Measurements from ENCODE around the gene SMIM32. TPM values are rescaled to one million over a fixed set of nuclear protein-coding genes. Genes with fewer than 3 reads are reported as not detected.

Gene SMIM32
- not detected for total RNA-seq
- polyA plus RNA-seq = not detected
- not detected for total RNA-seq

DNA sequence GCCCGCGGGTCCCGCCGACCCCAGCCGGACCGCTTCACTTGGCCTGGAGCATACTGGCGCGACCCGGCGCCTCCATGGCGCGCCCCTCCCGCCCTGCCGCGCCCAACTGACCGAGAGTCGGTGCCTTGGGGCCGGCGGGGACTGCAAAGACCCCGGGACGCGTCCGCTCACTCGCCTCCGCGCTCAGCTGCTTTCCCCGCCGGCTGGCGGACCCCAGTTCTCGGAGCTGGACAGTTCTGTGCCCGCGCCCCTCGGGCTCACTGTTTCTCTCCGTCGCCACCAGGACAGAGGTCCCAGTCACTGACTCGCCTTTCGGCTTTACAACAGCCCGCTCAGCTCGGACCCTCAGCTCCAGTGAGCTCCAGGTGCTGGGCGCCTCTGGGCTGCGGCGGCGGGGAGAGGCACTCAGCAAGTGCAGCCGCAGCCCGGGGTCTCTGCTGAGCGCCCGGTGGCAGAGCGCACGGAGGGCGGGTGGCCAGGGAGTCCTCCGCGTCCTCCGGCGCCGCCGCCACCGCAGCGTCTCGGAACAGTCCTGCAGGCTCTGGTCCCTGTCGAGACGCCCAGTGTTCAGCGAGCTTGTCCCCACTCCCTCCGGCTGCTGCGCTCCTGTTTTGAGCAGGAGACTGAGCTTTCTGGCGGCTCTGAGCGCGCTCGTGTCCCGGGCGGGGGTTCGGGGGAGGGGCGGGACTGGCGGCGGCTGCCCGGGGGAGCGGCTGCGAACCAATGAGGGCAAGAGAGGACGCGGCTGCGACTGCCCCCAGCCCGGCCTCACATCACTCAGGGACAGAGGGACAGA lies at the start of gene SMIM32:
TSS of gene SMIM32 (minus strand) at position 637 of the 796 bp plus-strand sequence. CDS start 638 bp downstream, outside the sequence.
- peaks cover 0 to 4% (median 0%) of the 10 kb centered on the region in 5 donors for H3K36me3 Mint-ChIP-seq
- H3K9me3 Mint-ChIP-seq = peaks cover 0 to 4% (median 0%) of the 10 kb centered on the region in 11 donors
- H3K27ac Mint-ChIP-seq = no peak within 1 kb of the TSS
- H3K27me3 Mint-ChIP-seq = peaks cover 42 to 60% (median 49%) of the 10 kb centered on the region in 5 donors
- ATAC-seq = no peak
- peak within 1 kb of the TSS in 1 of 10 donors; percentile 51 for H3K4me3 Mint-ChIP-seq
- no peaks in the 10 kb centered on the region for H3K27me3 ChIP-seq (ENCODE audit: control insufficient read depth in 2 of 2, insufficient read depth in 2 of 2, low read length in 2 of 2)
- ChIA-PET POLR2A (no interaction called here), CTCF (no interaction called here)
- DNase-seq = no peak
- no peak within 1 kb of the TSS for H3K27ac ChIP-seq (ENCODE audit: low read depth, low read length)
- H3K4me1 Mint-ChIP-seq = peaks cover 0 to 5% (median 0%) of the 10 kb centered on the region in 7 donors
- no peak within 1 kb of the TSS for H3K4me3 ChIP-seq (ENCODE audit: low read length)
- intact Hi-C loops (cut with micrococcal nuclease) = no loop called here
- no peaks in the 10 kb centered on the region for H3K4me1 ChIP-seq (ENCODE audit: control insufficient read depth in 2 of 2, insufficient read depth in 2 of 2, low read length in 2 of 2)
- no peaks in the 10 kb centered on the region for H3K36me3 ChIP-seq (ENCODE audit: control insufficient read depth in 2 of 3, insufficient read depth in 3 of 3, low read length in 3 of 3)
- no peaks in the 10 kb centered on the region for H3K9me3 ChIP-seq (ENCODE audit: control insufficient read depth in 2 of 3, low read length in 3 of 3)

DNA sequence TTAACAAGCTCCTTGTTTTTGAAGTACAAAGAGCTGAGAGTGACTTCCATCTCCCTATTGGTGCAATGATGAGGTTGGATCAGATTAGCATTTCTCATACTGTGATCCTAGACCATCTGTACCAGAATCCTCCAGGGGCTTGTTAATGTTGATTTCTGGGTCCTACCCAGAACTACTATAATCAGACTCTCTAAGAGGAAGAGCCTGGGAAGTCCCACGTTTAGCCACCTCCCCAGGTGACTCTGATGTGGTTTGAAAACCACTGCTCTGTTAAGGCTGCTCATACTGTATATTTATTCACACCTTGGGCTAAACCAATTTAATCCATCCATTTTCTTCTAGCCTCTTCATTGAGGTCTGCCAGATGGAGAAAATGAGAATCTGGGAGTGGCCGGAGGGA lies 49.6 kb upstream of the SMIM32 start:
- Histone ChIP-seq H3K27me3 (ENCODE audit: control insufficient read depth in 2 of 2, insufficient read depth in 2 of 2, low read length in 2 of 2) (no peaks in the 10 kb centered on the region), H3K9me3 (ENCODE audit: control insufficient read depth in 2 of 3, low read length in 3 of 3) (no peaks in the 10 kb centered on the region), H3K4me1 (ENCODE audit: control insufficient read depth in 2 of 2, insufficient read depth in 2 of 2, low read length in 2 of 2) (no peaks in the 10 kb centered on the region), H3K4me3 (ENCODE audit: low read length) (no peak overlapping the region), H3K36me3 (ENCODE audit: control insufficient read depth in 2 of 3, insufficient read depth in 3 of 3, low read length in 3 of 3) (no peaks in the 10 kb centered on the region), H3K27ac (ENCODE audit: low read depth, low read length) (no peak overlapping the region)
- Mint-ChIP-seq H3K36me3 (no peaks in the 10 kb centered on the region), H3K27me3 (peaks cover 0 to 25% (median 9%) of the 10 kb centered on the region in 5 donors), H3K4me3 (no peak overlapping the region), H3K4me1 (peaks cover 0 to 6% (median 0%) of the 10 kb centered on the region in 7 donors), H3K27ac (no peak overlapping the region), H3K9me3 (peaks cover 0 to 5% (median 0%) of the 10 kb centered on the region in 11 donors)
- DNase-seq = no peak
- intact Hi-C loops (cut with micrococcal nuclease) = loop anchor here in 1 of 2 donors (10.0 kb wide), 1 partner anchor 182 kb away; no protein-coding TSS in a partner anchor
- CTCF ChIA-PET = no interaction called here
- POLR2A ChIA-PET = no interaction called here
- ATAC-seq = no peak

DNA sequence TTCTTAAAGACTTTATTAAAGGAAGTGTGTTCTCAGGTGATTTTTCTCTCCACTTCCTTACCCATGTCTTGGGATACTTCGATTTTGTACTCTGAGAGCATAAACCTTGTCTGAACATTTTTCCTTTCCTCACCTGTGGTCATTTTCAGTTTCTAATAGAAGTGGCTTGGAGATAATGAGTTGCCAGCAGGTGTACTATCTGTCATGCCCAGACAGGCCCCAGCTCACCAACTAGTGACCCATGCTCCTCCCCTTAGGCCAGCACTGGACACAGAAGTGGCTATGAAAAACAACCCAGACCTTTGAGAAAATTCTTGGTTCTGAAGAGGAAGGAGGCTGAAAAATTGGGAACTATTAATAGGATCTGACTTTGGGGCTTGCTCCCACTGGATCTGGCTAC lies 49.2 kb upstream of the SMIM32 start:
- Mint-ChIP-seq H3K36me3 (no peaks in the 10 kb centered on the region), H3K27ac (no peak overlapping the region), H3K9me3 (peaks cover 0 to 5% (median 0%) of the 10 kb centered on the region in 11 donors), H3K4me1 (peaks cover 0 to 6% (median 0%) of the 10 kb centered on the region in 7 donors), H3K4me3 (no peak overlapping the region), H3K27me3 (peaks cover 0 to 22% (median 8%) of the 10 kb centered on the region in 5 donors)
- intact Hi-C loops (cut with micrococcal nuclease) = loop anchor here in 1 of 2 donors (10.0 kb wide), 1 partner anchor 183 kb away; no protein-coding TSS in a partner anchor
- CTCF ChIA-PET = no interaction called here
- no peaks in the 10 kb centered on the region for H3K36me3 ChIP-seq (ENCODE audit: control insufficient read depth in 2 of 3, insufficient read depth in 3 of 3, low read length in 3 of 3)
- H3K27ac ChIP-seq (ENCODE audit: low read depth, low read length) = no peak overlapping the region
- H3K4me1 ChIP-seq (ENCODE audit: control insufficient read depth in 2 of 2, insufficient read depth in 2 of 2, low read length in 2 of 2) = no peaks in the 10 kb centered on the region
- DNase-seq = no peak
- no peak overlapping the region for H3K4me3 ChIP-seq (ENCODE audit: low read length)
- H3K27me3 ChIP-seq (ENCODE audit: control insufficient read depth in 2 of 2, insufficient read depth in 2 of 2, low read length in 2 of 2) = no peaks in the 10 kb centered on the region
- POLR2A ChIA-PET = no interaction called here
- H3K9me3 ChIP-seq (ENCODE audit: control insufficient read depth in 2 of 3, low read length in 3 of 3) = no peaks in the 10 kb centered on the region
- ATAC-seq = no peak

DNA sequence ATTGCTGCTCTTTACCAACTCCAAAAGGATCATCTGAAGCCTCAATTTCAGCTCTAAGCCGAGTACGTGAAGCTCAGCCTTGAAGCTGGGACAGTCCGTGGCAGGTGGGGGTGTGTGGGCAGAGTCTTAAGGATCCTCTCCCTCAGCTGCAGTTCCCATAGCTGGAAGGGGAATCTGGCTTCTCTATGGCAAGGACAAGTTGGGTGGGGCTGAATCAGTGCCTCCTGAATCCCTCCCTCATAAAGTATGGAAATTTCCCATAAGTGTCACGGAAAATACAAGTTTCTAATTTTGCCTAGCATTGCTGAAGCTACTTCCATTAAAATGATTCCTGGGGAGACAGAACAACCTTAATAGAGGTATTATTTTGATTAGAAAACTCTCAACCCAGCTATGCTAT lies 47.9 kb upstream of the SMIM32 start:
- Histone ChIP-seq H3K36me3 (ENCODE audit: control insufficient read depth in 2 of 3, insufficient read depth in 3 of 3, low read length in 3 of 3) (no peaks in the 10 kb centered on the region), H3K27ac (ENCODE audit: low read depth, low read length) (no peak overlapping the region), H3K27me3 (ENCODE audit: control insufficient read depth in 2 of 2, insufficient read depth in 2 of 2, low read length in 2 of 2) (no peaks in the 10 kb centered on the region), H3K9me3 (ENCODE audit: control insufficient read depth in 2 of 3, low read length in 3 of 3) (no peaks in the 10 kb centered on the region), H3K4me1 (ENCODE audit: control insufficient read depth in 2 of 2, insufficient read depth in 2 of 2, low read length in 2 of 2) (no peaks in the 10 kb centered on the region), H3K4me3 (ENCODE audit: low read length) (no peak overlapping the region)
- ATAC-seq (no peak), DNase-seq (no peak)
- H3K4me3 Mint-ChIP-seq = no peak overlapping the region
- peaks cover 0 to 6% (median 0%) of the 10 kb centered on the region in 7 donors for H3K4me1 Mint-ChIP-seq
- CTCF ChIA-PET = no interaction called here
- intact Hi-C loops (cut with micrococcal nuclease) = loop anchor here in 1 of 2 donors (10.0 kb wide), 1 partner anchor 184 kb away; no protein-coding TSS in a partner anchor
- peaks cover 0 to 5% (median 0%) of the 10 kb centered on the region in 11 donors for H3K9me3 Mint-ChIP-seq
- H3K27ac Mint-ChIP-seq = no peak overlapping the region
- no peaks in the 10 kb centered on the region for H3K36me3 Mint-ChIP-seq
- H3K27me3 Mint-ChIP-seq = peaks cover 0 to 22% (median 5%) of the 10 kb centered on the region in 5 donors
- POLR2A ChIA-PET = no interaction called here

DNA sequence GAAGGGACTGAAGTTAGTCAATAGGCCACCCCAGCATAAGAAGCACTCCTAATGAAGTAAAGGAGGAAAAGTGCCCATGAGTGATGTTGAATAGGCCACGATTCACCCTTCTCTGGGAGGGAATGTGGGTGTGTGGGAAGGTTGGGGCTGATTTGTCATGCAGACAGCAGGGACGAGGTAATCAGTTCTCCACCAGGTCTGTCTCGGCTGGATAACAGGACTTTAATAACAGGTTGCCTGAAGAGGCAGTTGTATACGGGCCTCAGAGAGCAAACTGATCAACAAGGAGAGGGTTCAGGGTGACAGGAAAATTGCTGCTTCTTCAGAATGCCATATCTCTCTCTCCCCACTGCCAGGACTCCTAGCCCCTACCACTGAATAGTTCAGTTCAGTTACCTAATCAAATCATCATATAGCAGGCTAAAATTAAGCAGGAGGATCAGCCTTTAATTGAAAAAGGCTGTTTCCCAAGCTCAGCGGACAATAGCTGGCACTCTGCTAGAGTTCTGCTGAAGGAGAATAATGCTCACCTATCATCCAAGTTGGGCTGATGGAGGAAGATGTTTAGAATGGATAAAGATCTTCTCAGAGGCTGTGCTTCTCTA lies 43.6 kb upstream of the SMIM32 start:
- Histone ChIP-seq H3K36me3 (ENCODE audit: control insufficient read depth in 2 of 3, insufficient read depth in 3 of 3, low read length in 3 of 3) (no peaks in the 10 kb centered on the region), H3K9me3 (ENCODE audit: control insufficient read depth in 2 of 3, low read length in 3 of 3) (no peaks in the 10 kb centered on the region), H3K4me1 (ENCODE audit: control insufficient read depth in 2 of 2, insufficient read depth in 2 of 2, low read length in 2 of 2) (no peaks in the 10 kb centered on the region), H3K27ac (ENCODE audit: low read depth, low read length) (no peak overlapping the region), H3K4me3 (ENCODE audit: low read length) (no peak overlapping the region), H3K27me3 (ENCODE audit: control insufficient read depth in 2 of 2, insufficient read depth in 2 of 2, low read length in 2 of 2) (no peaks in the 10 kb centered on the region)
- H3K4me1 Mint-ChIP-seq = no peaks in the 10 kb centered on the region
- ATAC-seq (no peak), DNase-seq (no peak)
- H3K27me3 Mint-ChIP-seq = peaks cover 0 to 18% (median 5%) of the 10 kb centered on the region in 5 donors
- ChIA-PET CTCF (no interaction called here), POLR2A (no interaction called here)
- H3K9me3 Mint-ChIP-seq = peaks cover 0 to 5% (median 0%) of the 10 kb centered on the region in 11 donors
- no peaks in the 10 kb centered on the region for H3K36me3 Mint-ChIP-seq
- no peak overlapping the region for H3K27ac Mint-ChIP-seq
- H3K4me3 Mint-ChIP-seq = no peak overlapping the region
- intact Hi-C loops (cut with micrococcal nuclease) = no loop called here

DNA sequence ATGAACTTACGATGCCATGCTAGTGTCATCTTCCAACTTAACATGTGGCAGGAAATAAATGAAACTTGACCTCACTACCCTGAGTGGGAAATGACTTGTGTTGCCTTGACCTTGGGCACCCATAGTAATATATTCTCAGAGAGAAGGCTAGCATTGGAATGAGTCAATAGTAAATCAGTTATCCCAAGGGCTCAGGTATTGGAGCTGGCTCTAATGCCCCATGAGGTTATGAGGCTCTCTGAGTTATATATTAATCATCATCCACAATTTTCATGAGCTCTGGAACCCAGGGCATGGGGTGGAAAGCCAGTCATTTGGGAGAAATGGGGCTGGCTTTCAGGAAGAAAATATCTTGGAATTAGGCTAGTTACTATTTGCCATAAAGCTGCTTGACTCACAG lies 42.4 kb upstream of the SMIM32 start:
- no peak overlapping the region for H3K27ac Mint-ChIP-seq
- H3K27ac ChIP-seq (ENCODE audit: low read depth, low read length) = no peak overlapping the region
- no peaks in the 10 kb centered on the region for H3K4me1 ChIP-seq (ENCODE audit: control insufficient read depth in 2 of 2, insufficient read depth in 2 of 2, low read length in 2 of 2)
- H3K36me3 ChIP-seq (ENCODE audit: control insufficient read depth in 2 of 3, insufficient read depth in 3 of 3, low read length in 3 of 3) = no peaks in the 10 kb centered on the region
- intact Hi-C loops (cut with micrococcal nuclease) = no loop called here
- H3K27me3 Mint-ChIP-seq = peaks cover 2 to 18% (median 9%) of the 10 kb centered on the region in 5 donors
- CTCF ChIA-PET = no interaction called here
- H3K4me3 ChIP-seq (ENCODE audit: low read length) = no peak overlapping the region
- peaks cover 0 to 5% (median 0%) of the 10 kb centered on the region in 11 donors for H3K9me3 Mint-ChIP-seq
- H3K4me1 Mint-ChIP-seq = peaks cover 0 to 1% (median 0%) of the 10 kb centered on the region in 7 donors
- DNase-seq (no peak), ATAC-seq (no peak)
- H3K27me3 ChIP-seq (ENCODE audit: control insufficient read depth in 2 of 2, insufficient read depth in 2 of 2, low read length in 2 of 2) = no peaks in the 10 kb centered on the region
- no peaks in the 10 kb centered on the region for H3K36me3 Mint-ChIP-seq
- POLR2A ChIA-PET = no interaction called here
- H3K4me3 Mint-ChIP-seq = no peak overlapping the region
- H3K9me3 ChIP-seq (ENCODE audit: control insufficient read depth in 2 of 3, low read length in 3 of 3) = no peaks in the 10 kb centered on the region

All from naive thymus-derived CD4-positive, alpha-beta T cell (primary cell).